ENCODE results near the gene SDHAF1. TPM values are rescaled to one million over a fixed set of nuclear protein-coding genes. Genes with fewer than 3 reads are reported as not detected.
"Not testable (repeated sequence)": the region's sequence is repeated elsewhere in the genome, so short reads cannot be mapped to it uniquely, and the experiment has no call there.

The SDHAF1 gene, protein sequence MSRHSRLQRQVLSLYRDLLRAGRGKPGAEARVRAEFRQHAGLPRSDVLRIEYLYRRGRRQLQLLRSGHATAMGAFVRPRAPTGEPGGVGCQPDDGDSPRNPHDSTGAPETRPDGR
- total RNA-seq, result 16.8 and 17.5 TPM in 2 replicates
- long read RNA-seq, partial matches to known transcripts, result 0 of 4 reads
- long read RNA-seq, other reads (novel, unspliced or antisense), result 0 of 4 reads

DNA sequence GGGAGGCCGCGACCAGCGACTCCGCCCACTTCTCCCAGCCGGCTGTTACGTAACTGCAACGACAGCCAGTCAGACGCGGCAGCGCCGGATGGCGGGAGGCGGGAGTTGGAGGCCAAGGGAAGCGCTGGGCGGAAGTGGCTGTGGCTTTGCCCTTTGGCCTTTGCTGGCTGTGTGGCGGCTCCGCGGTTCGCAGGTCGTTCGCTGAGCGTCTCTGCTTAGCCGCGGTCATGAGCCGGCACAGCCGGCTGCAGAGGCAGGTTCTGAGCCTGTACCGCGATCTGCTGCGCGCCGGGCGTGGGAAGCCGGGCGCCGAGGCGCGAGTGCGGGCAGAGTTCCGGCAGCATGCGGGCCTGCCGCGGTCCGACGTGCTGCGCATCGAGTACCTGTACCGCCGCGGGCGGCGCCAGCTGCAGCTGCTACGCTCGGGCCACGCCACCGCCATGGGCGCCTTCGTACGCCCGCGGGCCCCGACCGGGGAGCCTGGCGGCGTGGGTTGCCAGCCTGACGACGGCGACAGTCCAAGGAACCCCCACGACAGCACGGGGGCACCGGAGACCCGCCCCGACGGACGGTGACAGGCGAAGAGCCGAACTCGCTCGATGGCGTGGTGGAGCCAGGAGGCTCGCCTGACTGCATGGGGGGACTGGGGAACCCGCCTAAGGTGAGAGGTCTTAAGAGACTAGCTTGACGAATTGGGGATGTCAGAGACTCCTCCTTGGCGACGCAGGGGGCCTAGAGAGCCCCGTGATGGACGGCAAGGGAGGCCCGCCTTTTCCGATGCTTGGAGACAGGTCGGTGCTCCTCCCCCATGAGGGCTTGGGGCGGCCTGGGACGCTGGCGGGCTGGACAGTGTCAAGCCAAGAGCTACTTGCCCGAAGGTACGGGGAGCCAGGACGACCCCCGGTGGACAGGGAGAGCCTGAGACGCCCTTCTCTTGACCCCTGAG is at the start of gene SDHAF1:
Gene SDHAF1 (plus strand): TSS at position 141 of the 946 bp plus-strand sequence. CDS start 87 bp downstream, at position 228.
- Mint-ChIP-seq H3K27ac (ENCODE audit: unreplicated experiment) (peak within 1 kb of the TSS; percentile 67), H3K4me3 (peak within 1 kb of the TSS; percentile 87), H3K27me3 (ENCODE audit: low read depth) (peaks cover 8% of the 10 kb centered on the region), H3K4me1 (peaks cover 18% of the 10 kb centered on the region), H3K9me3 (no peaks in the 10 kb centered on the region), H3K36me3 (ENCODE audit: low read depth) (no peaks in the 10 kb centered on the region)
- TF ChIP-seq, protein P1, sequence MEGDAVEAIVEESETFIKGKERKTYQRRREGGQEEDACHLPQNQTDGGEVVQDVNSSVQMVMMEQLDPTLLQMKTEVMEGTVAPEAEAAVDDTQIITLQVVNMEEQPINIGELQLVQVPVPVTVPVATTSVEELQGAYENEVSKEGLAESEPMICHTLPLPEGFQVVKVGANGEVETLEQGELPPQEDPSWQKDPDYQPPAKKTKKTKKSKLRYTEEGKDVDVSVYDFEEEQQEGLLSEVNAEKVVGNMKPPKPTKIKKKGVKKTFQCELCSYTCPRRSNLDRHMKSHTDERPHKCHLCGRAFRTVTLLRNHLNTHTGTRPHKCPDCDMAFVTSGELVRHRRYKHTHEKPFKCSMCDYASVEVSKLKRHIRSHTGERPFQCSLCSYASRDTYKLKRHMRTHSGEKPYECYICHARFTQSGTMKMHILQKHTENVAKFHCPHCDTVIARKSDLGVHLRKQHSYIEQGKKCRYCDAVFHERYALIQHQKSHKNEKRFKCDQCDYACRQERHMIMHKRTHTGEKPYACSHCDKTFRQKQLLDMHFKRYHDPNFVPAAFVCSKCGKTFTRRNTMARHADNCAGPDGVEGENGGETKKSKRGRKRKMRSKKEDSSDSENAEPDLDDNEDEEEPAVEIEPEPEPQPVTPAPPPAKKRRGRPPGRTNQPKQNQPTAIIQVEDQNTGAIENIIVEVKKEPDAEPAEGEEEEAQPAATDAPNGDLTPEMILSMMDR (conservative IDR thresholded peaks at IDR 0.05), result no peak
- DNase-seq (ENCODE audit: low read depth, low spot score), result peak; percentile 93

DNA sequence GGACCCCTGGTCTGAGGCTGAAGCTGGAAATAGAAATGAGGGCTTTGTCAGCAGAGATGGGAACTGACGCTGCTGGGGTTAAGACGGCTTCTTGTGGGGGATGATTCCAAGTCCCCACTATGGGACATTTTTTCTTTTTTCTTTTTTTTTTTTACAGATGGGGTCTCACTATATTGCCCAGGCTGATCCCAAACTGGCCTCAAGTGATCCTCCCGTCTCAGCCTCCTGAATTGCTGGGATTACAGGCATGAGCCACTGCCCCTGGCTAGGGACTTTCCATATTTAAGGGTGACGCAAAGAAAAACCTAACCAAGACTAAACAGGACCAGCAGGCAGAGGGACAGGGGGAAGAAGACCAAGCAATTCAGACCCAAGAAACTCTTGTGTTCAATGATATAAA is 48.8 kb upstream of the SDHAF1 start:
- TF ChIP-seq, protein P1 (conservative IDR thresholded peaks at IDR 0.05), result no peak
- Mint-ChIP-seq H3K27ac (ENCODE audit: unreplicated experiment) (no peak overlapping the region), H3K27me3 (ENCODE audit: low read depth) (peaks cover 4% of the 10 kb centered on the region), H3K4me3 (no peak overlapping the region), H3K4me1 (peaks cover 1% of the 10 kb centered on the region), H3K9me3 (no peaks in the 10 kb centered on the region), H3K36me3 (ENCODE audit: low read depth) (peaks cover 4% of the 10 kb centered on the region)
- DNase-seq (ENCODE audit: low read depth, low spot score), result no peak

DNA sequence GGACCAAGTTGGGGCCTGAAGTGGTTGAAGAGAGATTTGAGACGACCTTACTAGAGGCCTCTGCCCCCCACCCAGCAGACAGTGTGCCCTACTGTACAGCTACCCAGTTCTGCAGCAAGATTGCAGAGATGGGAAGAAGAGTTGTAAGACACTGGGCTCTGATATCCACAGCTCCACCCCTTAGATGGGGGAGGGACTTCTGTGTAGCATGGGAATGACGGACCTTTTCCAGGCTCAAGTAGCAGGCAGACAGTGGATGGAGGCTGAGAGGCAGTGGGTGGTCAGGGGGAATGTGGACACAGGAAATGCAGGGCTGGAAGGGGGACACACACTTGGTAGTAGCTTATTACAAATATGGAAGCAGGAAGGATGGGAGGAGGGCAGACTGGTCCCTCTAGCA is 45.9 kb upstream of the SDHAF1 start:
- no peak for DNase-seq (ENCODE audit: low read depth, low spot score)
- Mint-ChIP-seq H3K36me3 (ENCODE audit: low read depth) (peaks cover 1% of the 10 kb centered on the region), H3K27ac (ENCODE audit: unreplicated experiment) (no peak overlapping the region), H3K4me1 (no peaks in the 10 kb centered on the region), H3K27me3 (ENCODE audit: low read depth) (peaks cover 8% of the 10 kb centered on the region), H3K4me3 (no peak overlapping the region), H3K9me3 (no peaks in the 10 kb centered on the region)
- TF ChIP-seq, protein P1 (conservative IDR thresholded peaks at IDR 0.05), result no peak

DNA sequence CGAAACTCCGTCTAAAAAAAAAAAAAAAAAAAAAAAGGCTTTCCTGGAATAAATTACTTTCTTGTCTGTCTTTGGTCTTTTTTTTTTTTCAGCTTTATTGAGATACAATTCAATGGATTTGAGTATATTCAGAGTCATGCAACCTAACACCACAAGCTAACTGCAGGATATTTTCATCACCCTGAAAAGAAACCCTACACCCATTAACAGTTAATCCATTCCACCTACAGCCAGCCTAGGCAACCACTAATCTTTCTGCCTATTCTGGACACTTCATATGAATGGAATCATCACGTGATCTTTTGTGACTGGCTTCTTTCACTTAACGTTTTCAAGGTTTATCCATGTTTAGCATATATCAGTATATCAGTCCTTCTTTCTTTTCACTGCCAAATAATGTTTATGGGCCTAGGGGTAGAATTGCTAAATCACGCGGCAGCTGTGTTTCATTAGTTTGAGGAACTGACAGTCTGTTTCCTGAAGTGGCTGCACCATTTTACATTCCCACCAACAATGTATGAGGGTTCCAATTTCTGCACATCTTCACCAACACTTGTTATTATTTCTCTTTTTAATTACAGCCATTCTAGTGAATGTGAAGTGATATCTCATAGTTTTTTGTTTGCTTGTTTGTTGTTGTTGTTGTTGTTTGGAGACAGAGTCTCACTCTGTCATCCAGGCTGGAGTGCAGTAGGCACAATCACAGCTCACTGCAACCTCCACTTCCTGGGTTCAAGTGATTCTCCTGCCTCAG is 38.9 kb upstream of the SDHAF1 start:
- Mint-ChIP-seq H3K4me1 (no peaks in the 10 kb centered on the region), H3K9me3 (peaks cover 5% of the 10 kb centered on the region), H3K4me3 (no peak overlapping the region), H3K27ac (ENCODE audit: unreplicated experiment) (no peak overlapping the region), H3K36me3 (ENCODE audit: low read depth) (no peaks in the 10 kb centered on the region), H3K27me3 (ENCODE audit: low read depth) (peaks cover 58% of the 10 kb centered on the region)
- no peak for DNase-seq (ENCODE audit: low read depth, low spot score)
- TF ChIP-seq, protein P1 (conservative IDR thresholded peaks at IDR 0.05), result no peak

DNA sequence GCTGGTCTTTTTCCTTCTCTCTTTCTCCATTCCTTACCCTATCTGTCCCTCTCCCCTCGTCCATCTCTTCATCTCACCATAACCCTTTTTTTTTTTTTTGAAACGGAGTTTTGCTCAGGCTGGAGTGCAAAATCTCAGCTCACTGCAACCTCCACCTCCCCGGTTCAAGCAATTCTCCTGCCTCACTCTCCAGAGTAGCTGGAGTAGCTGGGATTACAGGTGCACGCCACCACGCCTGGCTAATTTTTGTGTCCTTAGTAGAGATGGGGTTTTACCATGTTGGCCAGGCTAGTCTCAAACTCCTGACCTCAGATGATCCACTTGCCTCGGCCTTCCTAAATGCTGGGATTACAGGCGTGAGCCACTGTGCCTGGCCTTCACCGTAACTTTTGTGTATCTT is 37.6 kb upstream of the SDHAF1 start:
- H3K27me3 Mint-ChIP-seq (ENCODE audit: low read depth), result peaks cover 63% of the 10 kb centered on the region
- H3K9me3 Mint-ChIP-seq; DNase-seq (ENCODE audit: low read depth, low spot score); H3K4me1 Mint-ChIP-seq; H3K4me3 Mint-ChIP-seq; H3K36me3 Mint-ChIP-seq (ENCODE audit: low read depth); H3K27ac Mint-ChIP-seq (ENCODE audit: unreplicated experiment): not testable (repeated sequence)

Data from neural crest cell (in vitro differentiated cells).